Muscle layer of duodenum (tissue), 2 donors: Measurements from ENCODE around the gene PTPN23.

ENCODE experiments used
- H3K27ac ChIP-seq: one replicate; pipeline ENCODE4 v1.7.0; 2013; ENCODE audit warnings: mild to moderate bottlenecking, low read length
- H3K27me3 ChIP-seq: one replicate; pipeline ENCODE4 v1.7.0; 2013; ENCODE audit warnings: low read depth, mild to moderate bottlenecking, control low read depth, low read length
- H3K36me3 ChIP-seq, 2 donors: one replicate each; pipeline ENCODE4 v1.7.0; 2013; ENCODE audit warnings: low read length in 2 of 2, control low read depth in 1 of 2, mild to moderate bottlenecking in 1 of 2; ENCODE audit not compliant: insufficient read depth in 2 of 2, control insufficient read depth in 1 of 2
- H3K4me1 ChIP-seq, 2 donors: one replicate each; pipeline ENCODE4 v1.7.0; 2013; ENCODE audit warnings: low read length in 2 of 2, mild to moderate bottlenecking in 2 of 2, control low read depth in 1 of 2, moderate library complexity in 1 of 2; ENCODE audit not compliant: insufficient read depth in 2 of 2, control insufficient read depth in 1 of 2
- H3K4me3 ChIP-seq, 2 donors: one replicate each; pipeline ENCODE4 v1.7.0; 2013; ENCODE audit warnings: low read length in 2 of 2, low read depth in 1 of 2, mild to moderate bottlenecking in 1 of 2
- H3K9me3 ChIP-seq, 2 donors: one replicate each; pipeline ENCODE4 v1.7.0; 2013; ENCODE audit warnings: low read length in 2 of 2, control low read depth in 1 of 2, mild to moderate bottlenecking in 1 of 2; ENCODE audit not compliant: control insufficient read depth in 1 of 2
- donor health status: healthy.

PTPN23 gene

DNA sequence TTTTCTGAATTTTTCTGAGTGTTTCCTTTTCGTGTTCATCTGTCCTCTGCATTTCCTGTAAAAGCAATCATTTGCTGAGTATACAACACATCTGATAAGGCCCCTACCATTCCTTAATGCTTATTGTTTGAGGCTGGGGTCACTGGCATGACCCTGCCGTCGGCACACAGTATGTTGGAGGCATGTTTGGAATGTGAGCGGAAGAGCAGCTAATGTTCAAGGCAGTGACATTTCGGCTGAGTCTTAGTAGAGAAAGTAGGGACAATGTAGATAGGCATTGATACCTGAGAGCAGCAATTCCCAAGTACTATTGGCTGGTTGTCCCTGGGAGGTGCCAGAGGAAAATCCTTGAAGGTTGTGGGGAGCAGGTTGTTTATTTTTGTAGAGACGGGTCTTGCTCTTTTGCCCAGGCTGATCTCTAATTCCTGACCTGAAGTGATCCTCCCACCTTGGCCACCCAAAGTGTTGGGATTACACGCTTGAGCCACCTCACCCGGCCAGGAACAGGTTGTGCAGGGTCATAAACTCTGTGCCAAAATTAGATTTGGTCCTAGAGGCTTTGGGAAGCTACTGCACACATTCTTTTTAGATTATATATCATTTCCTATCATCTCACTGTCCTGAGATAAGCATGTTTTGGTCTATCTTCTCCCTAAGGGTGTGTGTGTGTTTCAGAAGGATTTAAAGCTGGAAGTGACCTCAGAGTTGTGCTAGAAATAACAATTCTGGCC, 13.5 kb downstream of the PTPN23 start:
- no peaks in the 10 kb centered on the region for H3K27me3 ChIP-seq
- no peak overlapping the region for H3K27ac ChIP-seq
- peaks cover 0 to 3% of the 10 kb centered on the region in 2 donors for H3K36me3 ChIP-seq
- no peak overlapping the region for H3K4me3 ChIP-seq
- H3K9me3 ChIP-seq = no peaks in the 10 kb centered on the region
- H3K4me1 ChIP-seq = peaks cover 7 to 21% of the 10 kb centered on the region in 2 donors

DNA sequence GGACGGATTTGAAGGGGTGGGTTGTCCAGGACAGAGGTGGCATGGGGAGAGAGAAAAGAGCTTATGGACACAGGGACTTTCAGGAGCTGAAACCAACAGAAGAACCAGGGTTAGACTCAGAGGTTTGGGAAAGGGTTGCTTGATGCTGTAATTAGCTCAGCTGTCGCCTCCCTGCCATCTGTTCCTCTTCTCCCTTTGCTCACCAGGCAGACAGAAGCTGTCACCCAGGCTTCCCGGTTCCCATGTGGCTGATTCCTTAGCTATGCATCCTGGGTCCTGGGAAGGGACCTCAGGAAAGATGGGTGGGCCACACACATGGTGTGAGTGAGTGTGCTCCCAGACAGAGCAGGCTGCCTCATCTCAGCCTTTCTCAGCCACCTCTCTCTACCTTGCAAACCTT, 14.1 kb downstream of the PTPN23 start:
- Histone ChIP-seq H3K4me1 (peaks cover 7 to 21% of the 10 kb centered on the region in 2 donors), H3K36me3 (peaks cover 0 to 3% of the 10 kb centered on the region in 2 donors), H3K27ac (no peak overlapping the region), H3K27me3 (no peaks in the 10 kb centered on the region), H3K4me3 (no peak overlapping the region), H3K9me3 (no peaks in the 10 kb centered on the region)

DNA sequence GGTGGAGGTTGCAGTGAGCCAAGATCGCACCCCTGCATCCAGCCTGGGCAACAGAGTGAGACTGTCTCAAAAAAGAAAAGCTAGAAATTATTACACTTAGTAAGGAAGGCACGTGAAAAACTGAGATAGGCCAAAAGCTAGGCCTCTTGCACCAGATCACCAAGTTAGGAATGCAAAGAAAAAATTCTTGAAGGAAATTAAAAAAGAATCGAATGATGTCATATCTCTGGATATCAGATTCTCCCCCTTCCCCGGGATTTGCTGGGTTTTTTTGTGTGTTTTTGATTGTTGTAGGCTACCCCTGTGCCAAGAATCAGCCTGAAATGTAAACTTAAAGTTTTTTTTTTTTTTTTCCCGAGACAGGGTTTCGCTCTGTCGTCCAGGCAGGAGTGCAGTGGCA, 17.4 kb downstream of the PTPN23 start:
- no peaks in the 10 kb centered on the region for H3K27me3 ChIP-seq
- peaks cover 7 to 21% of the 10 kb centered on the region in 2 donors for H3K4me1 ChIP-seq
- no peak overlapping the region for H3K4me3 ChIP-seq
- no peaks in the 10 kb centered on the region for H3K9me3 ChIP-seq
- H3K36me3 ChIP-seq = peaks cover 0 to 3% of the 10 kb centered on the region in 2 donors
- no peak overlapping the region for H3K27ac ChIP-seq

DNA sequence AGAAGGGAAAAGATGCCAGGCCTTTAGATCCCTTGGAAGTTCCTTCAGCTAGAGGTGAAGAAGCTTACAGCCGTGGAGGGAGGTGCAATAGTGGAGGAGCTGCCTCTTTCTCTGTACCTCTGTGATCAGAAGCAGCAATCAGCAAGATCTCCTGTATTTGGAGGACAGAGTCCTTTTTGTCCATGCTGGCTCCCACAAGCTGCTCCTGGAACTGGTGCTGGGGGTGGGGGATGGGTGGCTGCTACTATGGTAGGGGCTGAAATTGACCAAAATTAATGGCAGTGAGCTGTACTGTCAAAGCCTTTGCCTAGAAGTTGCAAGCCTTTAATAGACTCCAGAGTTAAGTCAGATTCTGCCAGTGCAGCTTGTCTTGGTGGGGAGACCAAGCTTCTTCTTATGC, 18.2 kb downstream of the PTPN23 start:
- Histone ChIP-seq H3K4me3 (no peak overlapping the region), H3K9me3 (no peaks in the 10 kb centered on the region), H3K27me3 (no peaks in the 10 kb centered on the region), H3K4me1 (peaks cover 7 to 19% of the 10 kb centered on the region in 2 donors), H3K27ac (no peak overlapping the region), H3K36me3 (peaks cover 0 to 3% of the 10 kb centered on the region in 2 donors)

DNA sequence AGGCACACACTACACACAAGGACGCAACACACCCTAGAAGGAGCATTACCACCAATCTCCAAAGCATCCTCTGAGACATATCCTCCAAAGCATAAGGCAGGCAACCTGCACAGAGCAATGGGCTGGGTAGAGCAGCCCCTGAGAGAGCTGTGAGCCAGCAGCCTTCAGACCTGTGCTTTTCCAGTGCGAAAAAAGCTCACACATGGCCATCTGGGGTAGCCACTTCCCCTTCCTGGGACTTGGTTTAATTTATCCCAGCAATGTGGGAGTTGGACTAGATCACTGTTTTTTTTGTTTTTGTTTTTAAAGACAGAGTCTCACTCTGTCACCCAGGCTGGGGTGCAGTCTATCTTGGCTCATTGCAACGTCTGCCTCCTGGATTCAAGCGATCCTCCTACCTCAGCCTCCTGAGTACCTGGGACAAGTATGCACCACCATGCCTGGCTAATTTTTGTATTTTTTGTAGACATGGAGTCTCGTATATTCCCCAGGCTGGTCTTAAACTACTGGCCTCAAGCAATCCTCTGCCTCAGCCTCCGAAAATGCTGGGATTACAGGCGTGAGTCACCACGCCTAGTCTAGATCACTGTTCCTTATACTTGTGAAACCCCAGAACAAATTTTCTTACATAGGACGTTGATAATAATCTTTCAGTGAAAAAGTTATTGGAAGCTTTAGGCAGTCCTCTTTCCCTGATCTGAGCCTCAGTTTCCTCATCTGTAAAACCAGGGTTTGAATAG, 18.9 kb downstream of the PTPN23 start:
- Histone ChIP-seq H3K27me3 (no peaks in the 10 kb centered on the region), H3K4me1 (peaks cover under 1 to 18% of the 10 kb centered on the region in 2 donors), H3K9me3 (no peaks in the 10 kb centered on the region), H3K36me3 (peaks cover 0 to 3% of the 10 kb centered on the region in 2 donors), H3K4me3 (no peak overlapping the region), H3K27ac (no peak overlapping the region)

DNA sequence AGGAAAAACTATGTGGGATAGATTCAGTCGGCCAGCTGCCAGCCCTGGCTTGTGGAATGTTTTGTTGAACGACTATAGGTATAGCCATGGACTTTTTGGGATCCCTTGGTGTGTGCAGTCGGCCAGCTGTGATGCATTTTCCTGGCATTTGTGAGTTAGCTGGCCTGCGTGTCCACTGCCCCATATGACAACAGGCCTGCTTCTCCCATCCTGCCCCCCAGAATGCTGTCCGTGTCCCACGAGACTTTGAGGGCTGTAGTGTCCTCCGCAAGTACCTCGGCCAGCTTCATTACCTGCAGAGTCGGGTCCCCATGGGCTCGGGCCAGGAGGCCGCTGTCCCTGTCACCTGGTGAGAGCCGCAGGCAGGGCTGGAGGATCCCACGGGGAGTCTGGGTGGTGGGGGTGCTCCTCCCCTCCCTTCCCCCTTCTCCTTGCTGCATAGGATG, 23.6 kb downstream of the PTPN23 start:
- no peaks in the 10 kb centered on the region for H3K9me3 ChIP-seq
- peaks cover 18 to 37% of the 10 kb centered on the region in 2 donors for H3K36me3 ChIP-seq
- H3K4me3 ChIP-seq = no peak overlapping the region
- peaks cover 0 to 20% of the 10 kb centered on the region in 2 donors for H3K4me1 ChIP-seq
- no peaks in the 10 kb centered on the region for H3K27me3 ChIP-seq
- H3K27ac ChIP-seq = no peak overlapping the region

DNA sequence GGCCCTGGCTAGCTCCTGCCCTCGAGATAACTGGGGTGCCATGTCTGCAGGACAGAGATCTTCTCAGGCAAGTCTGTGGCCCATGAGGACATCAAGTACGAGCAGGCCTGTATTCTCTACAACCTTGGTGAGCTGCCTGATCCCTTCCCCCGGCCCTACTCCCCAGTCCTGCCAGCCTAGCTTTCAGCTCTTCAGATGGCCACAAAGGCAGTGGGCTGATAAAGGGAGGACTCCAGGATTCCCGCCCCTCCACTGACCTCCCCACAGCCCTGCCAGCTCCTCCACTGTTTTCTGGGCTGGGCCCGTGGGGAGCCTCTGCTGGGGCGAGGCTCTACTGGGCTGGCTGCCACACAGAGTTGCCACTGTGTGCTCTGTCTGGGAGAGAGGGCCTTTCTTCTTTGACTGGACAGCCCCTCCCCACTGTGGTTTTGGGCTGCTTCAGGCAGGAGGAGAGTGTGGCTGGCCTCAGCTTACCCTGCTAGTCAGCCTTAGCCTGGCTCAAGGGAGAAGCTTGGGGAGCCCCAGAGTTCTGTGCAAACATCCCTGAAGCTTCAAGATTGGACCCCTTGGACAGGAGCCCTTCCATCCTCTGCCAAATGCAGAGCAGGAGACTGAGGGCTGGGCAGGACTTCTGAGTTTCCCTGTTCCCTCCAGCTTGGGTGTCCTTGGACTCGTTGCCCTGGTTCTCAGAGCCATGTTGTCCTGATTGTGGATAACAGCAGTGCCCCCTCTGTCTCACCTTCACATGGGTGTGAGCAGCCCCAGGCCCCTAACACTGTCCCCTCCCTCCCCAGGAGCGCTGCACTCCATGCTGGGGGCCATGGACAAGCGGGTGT, 24.4 kb downstream of the PTPN23 start:
- Histone ChIP-seq H3K27me3 (no peaks in the 10 kb centered on the region), H3K4me1 (peaks cover 0 to 20% of the 10 kb centered on the region in 2 donors), H3K27ac (no peak overlapping the region), H3K36me3 (peaks cover 18 to 44% of the 10 kb centered on the region in 2 donors), H3K9me3 (no peaks in the 10 kb centered on the region), H3K4me3 (no peak overlapping the region)

DNA sequence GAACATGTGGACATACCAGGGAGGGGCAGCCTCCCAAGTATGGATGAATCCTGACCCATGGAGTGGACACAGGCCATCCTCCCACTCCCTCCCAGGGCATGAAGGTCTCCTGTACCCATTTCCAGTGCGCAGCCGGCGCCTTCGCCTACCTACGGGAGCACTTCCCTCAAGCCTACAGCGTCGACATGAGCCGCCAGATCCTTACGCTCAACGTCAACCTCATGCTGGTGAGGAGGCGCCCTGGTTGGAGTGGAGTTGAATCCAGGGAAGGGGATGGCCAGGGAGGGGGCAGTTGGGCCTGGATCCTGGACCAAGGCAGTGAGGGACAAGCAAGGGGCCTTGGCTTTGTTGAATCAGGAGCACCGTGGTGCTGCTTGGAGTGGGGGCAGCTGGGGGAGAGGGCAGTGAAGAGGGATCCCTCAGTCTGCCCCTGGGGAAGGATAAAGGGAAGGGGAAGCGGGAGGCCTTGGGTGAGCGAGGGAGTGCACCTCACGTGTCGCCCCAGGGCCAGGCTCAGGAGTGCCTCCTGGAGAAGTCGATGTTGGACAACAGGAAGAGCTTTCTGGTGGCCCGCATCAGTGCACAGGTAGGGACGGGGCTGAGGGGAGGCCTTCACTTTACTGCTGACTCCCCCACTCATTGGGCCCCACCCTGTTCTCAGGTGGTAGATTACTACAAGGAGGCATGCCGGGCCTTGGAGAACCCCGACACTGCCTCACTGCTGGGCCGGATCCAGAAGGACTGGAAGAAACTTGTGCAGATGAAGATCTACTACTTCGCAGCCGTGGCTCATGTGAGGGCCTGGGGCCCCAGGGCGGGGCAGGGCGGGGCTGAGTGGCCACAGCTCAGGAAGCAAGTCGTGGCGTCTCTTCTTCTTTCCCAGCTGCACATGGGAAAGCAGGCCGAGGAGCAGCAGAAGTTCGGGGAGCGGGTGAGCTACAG, 25.3 kb downstream of the PTPN23 start:
- H3K36me3 ChIP-seq = peaks cover 18 to 49% of the 10 kb centered on the region in 2 donors
- no peak overlapping the region for H3K27ac ChIP-seq
- no peaks in the 10 kb centered on the region for H3K27me3 ChIP-seq
- no peak overlapping the region for H3K4me3 ChIP-seq
- no peaks in the 10 kb centered on the region for H3K9me3 ChIP-seq
- peaks cover 0 to 20% of the 10 kb centered on the region in 2 donors for H3K4me1 ChIP-seq

DNA sequence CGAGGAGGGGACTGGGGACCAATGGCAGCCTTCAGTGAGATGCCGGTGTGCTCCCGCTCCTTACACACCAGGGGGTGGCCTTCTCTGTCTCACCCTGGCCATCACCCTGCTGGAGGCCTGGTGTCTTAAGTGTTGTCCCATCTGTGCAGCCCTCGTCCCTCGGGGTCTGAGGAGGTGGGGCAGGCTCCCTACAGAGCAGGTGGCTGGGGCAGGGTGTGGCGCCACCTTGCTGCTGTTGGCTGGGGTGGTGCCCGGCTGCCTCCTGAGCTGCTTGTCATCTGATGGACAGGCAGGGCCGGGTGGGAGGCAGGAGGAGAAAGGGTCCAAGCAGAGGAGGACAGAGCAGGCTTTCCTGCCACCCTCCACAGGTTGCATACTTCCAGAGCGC, 25.9 kb downstream of the PTPN23 start:
- Histone ChIP-seq H3K4me3 (no peak overlapping the region), H3K36me3 (peaks cover 25 to 55% of the 10 kb centered on the region in 2 donors), H3K9me3 (no peaks in the 10 kb centered on the region), H3K27me3 (no peaks in the 10 kb centered on the region), H3K4me1 (peaks cover 0 to 20% of the 10 kb centered on the region in 2 donors), H3K27ac (no peak overlapping the region)

DNA sequence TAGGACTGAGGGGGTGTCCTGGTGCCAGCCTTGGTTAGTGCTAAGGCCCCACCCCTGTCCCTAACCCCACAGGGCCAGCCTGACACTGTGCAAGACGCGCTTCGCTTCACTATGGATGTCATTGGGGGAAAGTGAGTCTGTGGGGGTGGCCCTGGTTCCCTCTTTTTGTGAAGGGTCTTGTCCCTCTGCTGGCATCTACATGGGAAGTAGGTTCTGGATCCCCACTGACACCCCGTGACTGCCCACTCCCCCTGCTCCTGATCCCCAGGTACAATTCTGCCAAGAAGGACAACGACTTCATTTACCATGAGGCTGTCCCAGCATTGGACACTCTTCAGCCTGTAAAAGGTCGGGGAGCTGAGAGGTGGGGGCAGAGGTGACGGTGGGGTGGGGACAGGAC, 26.4 kb downstream of the PTPN23 start:
- H3K9me3 ChIP-seq = no peaks in the 10 kb centered on the region
- H3K36me3 ChIP-seq = peaks cover 29 to 60% of the 10 kb centered on the region in 2 donors
- H3K27ac ChIP-seq = no peak overlapping the region
- H3K4me3 ChIP-seq = no peak overlapping the region
- peaks cover 0 to 20% of the 10 kb centered on the region in 2 donors for H3K4me1 ChIP-seq
- H3K27me3 ChIP-seq = no peaks in the 10 kb centered on the region
